VCaP (cell line): ENCODE results near the gene SLC1A3.

Experiments used
- H3K27ac ChIP-seq: fragments of 450-650 bp; 2 replicates; pipeline ENCODE4 v1.5.1; 2017
- CTCF ChIP-seq: fragments of 450-650 bp; conservative IDR thresholded peaks from 2 replicates; pipeline ENCODE4 v1.5.1; 2017; ENCODE audit warnings: mild to moderate bottlenecking, moderate library complexity

Gene SLC1A3

GRCh38 chr5:36703245-36703860 is 96.9 kb downstream of the SLC1A3 start:
- H3K27ac ChIP-seq = peak overlapping the region; percentile 55
- no peak for TF ChIP-seq CTCF

GRCh38 chr5:36704131-36704530 is 97.7 kb downstream of the SLC1A3 start:
- no peak for TF ChIP-seq CTCF
- H3K27ac ChIP-seq = peak overlapping the region; percentile 55

- peak overlapping the region; percentile 55 for H3K27ac ChIP-seq
- no peak for TF ChIP-seq CTCF
Measured at GRCh38 chr5:36705055-36705454, 98.6 kb downstream of the SLC1A3 start.

- no peak overlapping the region for H3K27ac ChIP-seq
- no peak for TF ChIP-seq CTCF
Measured at GRCh38 chr5:36706662-36707061, 100.3 kb downstream of the SLC1A3 start.

- TF ChIP-seq CTCF = no peak
- no peak overlapping the region for H3K27ac ChIP-seq
Measured at GRCh38 chr5:36708996-36709395, 102.6 kb downstream of the SLC1A3 start.

- no peak overlapping the region for H3K27ac ChIP-seq
- no peak for TF ChIP-seq CTCF
Measured at GRCh38 chr5:36710039-36710438, 103.6 kb downstream of the SLC1A3 start.

- H3K27ac ChIP-seq = no peak overlapping the region
- TF ChIP-seq CTCF = no peak
Measured at GRCh38 chr5:36712706-36713105, 106.3 kb downstream of the SLC1A3 start.

GRCh38 chr5:36713541-36713940 is 107.1 kb downstream of the SLC1A3 start:
- no peak for TF ChIP-seq CTCF
- no peak overlapping the region for H3K27ac ChIP-seq
